GM21717 (cell line): ENCODE measurements around the gene IL32.
A peak's percentile ranks its signal among the peaks of the same experiment; 100 is the strongest.

ENCODE experiments used
- ATAC-seq: cut with Tn5 transposase; IDR thresholded peaks from one replicate; pipeline ENCODE4 v1.9.1; 2021; ENCODE audit warnings: mild to moderate bottlenecking, moderate library complexity; ENCODE audit not compliant: unreplicated experiment

Gene IL32, protein sequence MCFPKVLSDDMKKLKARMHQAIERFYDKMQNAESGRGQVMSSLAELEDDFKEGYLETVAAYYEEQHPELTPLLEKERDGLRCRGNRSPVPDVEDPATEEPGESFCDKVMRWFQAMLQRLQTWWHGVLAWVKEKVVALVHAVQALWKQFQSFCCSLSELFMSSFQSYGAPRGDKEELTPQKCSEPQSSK

DNA sequence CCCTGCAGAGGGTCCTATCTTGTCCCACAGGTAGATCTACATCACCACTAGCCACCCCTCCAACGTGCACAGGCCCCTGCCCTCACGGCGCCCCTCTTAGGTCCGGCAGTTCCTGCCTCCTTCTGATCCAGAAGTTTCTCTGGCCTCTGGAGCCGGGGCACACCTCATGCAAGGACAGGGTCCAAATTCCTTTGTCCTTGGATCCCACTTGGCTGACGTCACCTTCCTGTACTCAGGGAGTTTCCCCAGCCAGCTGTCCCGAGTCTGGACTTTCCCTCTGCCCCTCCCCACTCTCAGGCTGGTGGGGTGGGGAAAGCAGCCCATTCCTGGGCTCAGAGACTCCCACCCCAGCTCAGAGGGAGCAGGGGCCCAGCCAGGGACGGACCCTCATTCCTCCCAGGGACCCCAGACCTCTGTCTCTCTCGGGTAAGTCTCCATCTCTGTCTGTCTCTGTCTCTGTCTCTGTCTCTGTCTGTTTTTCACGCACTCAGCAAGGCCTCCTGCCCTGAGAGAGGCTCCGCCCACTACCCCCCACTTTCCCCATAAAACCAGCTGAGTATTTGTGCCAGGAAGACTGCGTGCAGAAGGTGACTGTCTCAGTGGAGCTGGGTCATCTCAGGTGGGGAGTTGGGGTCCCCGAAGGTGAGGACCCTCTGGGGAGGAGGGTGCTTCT lies at the start of gene IL32:
TSS of gene IL32 (plus strand) at position 572 of the 673 bp plus-strand sequence. CDS start 172 bp downstream, outside the sequence.
- ATAC-seq: no peak

- ATAC-seq: no peak
Observed at GRCh38 chr16:3015865-3016521, 49.4 kb upstream of the IL32 start.

DNA sequence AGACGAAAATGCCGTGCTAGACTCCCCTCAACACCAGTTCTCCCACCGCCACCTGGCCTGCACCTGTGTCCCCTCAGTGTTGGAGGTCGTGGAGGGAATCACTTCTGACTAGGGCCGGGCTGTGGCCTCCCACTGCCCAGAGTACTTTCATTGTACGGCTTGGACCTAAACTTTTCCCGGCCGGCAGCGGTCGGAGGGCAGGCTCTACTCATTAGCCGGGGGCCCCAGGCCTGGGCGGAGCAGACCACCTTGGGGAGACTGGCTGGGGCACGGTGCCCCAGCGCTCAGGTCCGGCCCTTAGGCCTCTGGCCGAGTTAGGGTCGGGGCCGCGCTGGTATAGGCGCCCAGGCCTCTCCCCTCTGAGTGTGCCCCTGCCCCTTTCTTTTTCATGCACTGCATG lies 48.1 kb upstream of the IL32 start:
- ATAC-seq: no peak

DNA sequence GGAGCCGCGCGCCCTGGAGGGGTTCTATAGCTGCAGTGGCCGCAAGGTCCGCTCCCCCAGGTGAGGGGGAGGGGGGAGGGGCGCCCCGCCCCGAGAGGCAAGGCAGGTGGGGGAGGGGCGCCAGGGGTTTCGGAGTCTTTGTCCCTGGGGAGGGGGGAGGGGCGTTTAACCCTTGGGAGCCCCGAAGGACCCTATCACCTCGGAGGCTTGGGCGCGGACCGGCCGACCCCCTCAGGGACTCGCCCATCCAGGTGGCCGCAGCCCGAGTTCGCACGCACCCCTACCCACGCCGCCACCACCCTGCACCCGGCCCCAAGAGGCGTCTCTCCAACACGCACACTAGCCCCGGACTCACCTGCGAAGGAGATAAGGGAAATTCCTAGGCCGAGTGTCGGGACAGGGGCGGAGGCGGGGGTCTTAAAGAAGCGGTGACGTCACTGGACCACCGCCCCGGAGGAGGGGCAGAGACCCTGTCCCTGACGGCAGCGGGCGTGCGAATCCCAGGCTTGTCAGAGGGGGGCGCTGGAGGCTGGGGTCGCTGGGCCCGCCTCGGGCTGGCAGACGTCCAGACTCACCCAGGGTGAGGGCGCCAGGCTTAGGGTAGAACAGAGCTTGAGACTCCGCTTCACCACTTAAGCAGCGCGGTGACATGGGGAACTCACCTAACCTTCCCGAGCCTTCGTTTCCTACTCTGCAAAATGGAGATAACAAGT lies 47.5 kb upstream of the IL32 start, which contains the start of gene CLDN6:
TSS of gene CLDN6 (minus strand) at position 390 of the 713 bp plus-strand sequence. CDS start 2,162 bp downstream, outside the sequence.
- ATAC-seq: no peak

GRCh38 chr16:3019594-3020246 lies 45.7 kb upstream of the IL32 start:
- ATAC-seq: no peak

GRCh38 chr16:3020247-3020603 lies 45.2 kb upstream of the IL32 start, which contains the start of gene TNFRSF12A:
Gene TNFRSF12A, plus strand, starts transcription at chr16:3020368. Its CDS starts 30 bp downstream, at chr16:3020398.
- no peak for ATAC-seq

DNA sequence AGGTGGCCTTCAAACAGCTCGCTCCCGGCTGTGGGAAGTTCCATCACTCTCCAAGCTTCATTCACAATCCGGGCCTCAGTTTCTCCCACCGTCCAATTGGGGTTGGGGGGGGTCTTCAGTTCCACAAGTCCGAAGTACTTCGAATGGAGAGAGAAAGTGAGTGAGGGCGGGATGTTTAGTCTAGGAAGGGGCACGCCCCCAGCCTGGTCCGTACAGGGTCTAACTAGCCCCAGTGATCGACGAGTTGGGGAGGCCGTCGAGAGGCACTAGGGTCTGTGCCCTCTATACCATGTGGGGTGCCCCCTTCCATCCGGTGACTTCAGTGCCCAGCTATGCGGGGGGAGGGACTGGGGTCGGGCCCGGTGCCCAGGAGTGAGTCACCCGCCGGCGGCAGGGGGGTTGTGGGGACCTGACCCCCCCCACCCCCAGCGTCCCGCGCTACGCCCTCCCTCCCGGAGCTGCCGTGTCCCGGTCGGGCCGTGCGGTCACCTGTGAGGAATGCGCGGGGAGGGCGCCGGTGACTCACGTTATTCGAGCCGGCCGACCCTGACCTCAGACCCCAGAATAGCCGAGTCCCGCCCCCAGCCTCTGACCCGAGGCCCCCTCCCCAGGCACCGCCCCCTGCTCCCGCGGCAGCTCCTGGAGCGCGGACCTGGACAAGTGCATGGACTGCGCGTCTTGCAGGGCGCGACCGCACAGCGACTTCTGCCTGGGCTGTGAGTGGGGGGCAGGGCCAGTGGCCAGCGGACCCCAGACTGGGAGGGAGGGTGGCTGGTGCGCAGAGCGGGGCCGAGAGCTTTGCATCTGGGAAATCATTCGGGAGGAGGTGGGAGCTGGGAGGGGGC lies 44.6 kb upstream of the IL32 start:
- ATAC-seq: no peak

GRCh38 chr16:3021449-3022207 lies 43.8 kb upstream of the IL32 start:
- no peak for ATAC-seq

GRCh38 chr16:3022208-3022683 lies 43.2 kb upstream of the IL32 start:
- ATAC-seq: no peak

DNA sequence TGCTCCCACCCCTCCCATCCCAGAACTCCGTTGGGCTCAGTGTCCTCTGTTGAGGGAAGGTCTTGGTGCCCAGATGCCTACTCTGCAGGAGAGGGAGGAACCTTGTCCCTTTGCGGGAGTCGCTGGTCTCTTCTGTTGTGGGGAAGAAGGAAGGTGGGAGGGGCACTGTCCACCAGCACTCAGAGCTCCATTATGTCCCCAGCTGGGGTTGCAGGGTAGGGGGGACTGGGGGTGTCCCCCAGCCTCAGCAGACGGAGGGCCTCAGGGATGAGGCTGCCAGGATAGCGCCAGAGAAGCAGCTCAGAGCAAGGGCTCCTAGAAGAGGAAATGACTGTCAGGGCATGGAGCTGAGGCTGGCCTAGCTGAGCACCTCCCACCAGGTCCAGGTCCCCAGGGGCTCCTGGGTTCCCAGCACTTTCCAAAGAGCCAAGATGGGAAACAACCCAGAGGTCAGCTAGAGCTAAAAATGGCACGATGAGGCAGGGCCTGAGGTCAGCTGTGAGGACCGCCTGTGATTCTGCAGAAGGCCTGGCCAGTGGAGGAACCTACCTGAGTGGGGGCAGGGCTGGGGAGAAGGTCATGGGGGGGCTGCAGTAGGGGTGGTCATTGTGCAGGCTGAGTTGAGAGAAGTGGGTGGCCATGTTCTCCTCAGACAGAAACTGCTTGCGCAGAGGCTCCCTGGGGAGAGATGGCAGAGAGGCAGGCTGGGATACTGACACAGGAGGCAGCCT lies 42.6 kb upstream of the IL32 start:
- no peak for ATAC-seq

DNA sequence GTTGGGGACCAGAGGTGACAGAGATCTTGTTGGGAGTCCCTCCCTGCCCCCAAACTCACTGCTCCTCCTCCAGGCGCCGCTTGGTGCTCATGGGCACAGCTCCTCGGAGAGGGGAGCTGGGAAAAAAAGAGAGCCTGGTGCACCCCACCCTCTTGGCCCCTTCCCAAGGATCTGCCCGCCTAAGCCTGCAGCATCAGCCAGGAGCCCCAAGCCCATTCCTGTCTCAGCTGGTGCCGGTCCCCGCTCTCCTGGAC lies 42.1 kb upstream of the IL32 start:
- ATAC-seq: peak; percentile 3

DNA sequence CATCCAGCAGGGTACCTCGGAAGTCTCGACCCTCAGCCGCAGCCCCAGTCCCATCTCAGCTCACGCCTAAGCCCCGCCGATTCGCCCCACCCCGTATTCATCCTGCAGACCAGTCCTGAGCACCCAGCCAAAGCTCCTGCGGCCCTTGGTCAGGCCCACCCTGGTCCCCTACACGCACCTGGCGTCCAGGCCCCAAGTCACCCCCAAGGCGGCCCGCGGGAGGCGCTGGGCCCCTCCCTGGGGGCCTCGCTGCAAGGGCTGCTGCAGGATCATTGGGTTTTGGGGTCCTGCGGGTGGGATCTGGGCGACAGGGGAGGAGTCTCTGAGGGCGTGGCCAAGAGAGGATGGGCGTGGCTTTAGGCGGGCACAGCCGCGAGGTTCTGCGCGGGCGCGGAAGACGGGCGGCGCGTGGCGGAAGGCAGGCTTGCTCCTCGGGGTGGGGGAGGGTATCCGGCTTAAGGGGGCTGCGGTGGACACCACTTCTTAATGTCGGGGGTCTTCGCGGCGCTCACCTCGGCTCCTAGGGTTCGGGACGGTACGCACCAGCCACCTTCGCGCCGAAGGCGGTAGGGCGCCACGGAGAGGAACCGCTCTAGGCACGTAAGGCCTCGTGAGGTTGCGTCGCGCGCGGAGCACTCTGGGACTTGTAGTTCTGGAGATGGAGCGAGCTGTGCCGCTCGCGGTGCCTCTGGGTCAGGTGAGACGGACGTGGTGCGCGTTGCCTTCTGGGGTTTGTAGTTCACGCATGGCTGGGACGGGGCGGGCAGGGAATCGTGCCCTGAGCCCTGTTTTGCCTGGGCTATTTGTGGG lies 41.6 kb upstream of the IL32 start, which contains the start of the genes HCFC1R1 and THOC6:
TSS of gene HCFC1R1 (minus strand) at position 274 of the 810 bp plus-strand sequence. CDS start at position 273, 1 bp downstream.
TSS of gene THOC6 (plus strand) at position 367 of the 810 bp plus-strand sequence. CDS start at position 659, 292 bp downstream.
- peak; percentile 70 for ATAC-seq

DNA sequence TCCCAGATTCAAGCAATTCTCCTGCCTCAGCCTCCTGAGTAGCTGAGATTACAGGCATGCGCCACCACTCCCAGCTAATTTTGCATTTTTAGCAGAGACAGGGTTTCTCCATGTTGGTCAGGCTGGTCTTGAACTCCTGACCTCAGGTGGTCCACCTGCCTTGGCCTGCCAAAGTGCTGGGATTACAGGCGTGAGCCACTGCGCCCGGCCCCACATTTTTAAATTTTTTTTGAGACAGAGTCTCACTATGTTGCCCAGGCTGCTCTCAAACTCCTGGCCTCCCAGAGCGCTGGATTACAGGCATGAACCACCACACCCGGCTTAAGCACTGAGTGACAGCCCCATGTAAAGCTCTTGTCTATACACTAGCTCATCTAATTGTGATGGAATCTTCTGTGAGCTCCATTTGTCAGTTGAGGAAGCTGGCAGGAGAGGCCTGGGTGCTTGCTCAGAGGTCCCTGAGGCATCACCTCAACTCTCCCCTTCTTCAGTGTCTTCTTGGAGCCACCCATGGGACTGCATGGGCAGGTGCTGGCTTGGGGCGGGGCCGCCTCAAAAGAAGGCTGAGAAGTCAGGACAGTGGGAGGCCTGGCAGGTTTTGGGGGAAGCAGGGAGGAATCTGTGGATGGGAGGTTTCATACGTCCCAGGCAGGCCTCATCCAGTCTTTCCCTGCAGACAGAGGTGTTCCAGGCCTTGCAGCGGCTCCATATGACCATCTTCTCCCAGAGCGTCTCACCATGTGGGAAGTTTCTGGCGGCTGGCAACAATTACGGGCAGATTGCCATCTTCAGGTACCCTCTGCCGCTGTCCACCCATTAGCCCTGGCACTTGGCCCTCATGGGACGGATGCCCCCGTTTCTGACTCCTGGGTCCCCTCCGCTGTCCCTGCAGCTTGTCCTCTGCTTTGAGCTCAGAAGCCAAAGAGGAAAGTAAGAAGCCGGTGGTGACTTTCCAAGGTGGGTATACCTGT lies 40.1 kb upstream of the IL32 start:
- no peak for ATAC-seq

DNA sequence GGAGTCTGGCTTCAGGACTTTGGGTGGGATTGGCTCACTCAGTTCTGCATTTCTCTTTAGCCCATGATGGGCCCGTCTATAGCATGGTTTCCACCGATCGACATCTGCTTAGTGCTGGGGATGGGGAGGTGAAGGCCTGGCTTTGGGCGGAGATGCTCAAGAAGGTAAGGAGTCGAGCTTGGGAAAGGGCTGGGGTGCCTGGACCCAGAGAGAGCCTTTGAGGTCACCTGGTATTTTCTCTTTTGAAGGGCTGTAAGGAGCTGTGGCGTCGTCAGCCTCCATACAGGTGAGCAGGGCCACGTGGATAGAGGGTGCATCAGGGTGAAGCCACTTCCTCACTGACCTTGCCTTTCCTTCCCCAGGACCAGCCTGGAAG lies 39.4 kb upstream of the IL32 start:
- no peak for ATAC-seq

- ATAC-seq: no peak
Observed at GRCh38 chr16:3026609-3027488, 38.6 kb upstream of the IL32 start.

DNA sequence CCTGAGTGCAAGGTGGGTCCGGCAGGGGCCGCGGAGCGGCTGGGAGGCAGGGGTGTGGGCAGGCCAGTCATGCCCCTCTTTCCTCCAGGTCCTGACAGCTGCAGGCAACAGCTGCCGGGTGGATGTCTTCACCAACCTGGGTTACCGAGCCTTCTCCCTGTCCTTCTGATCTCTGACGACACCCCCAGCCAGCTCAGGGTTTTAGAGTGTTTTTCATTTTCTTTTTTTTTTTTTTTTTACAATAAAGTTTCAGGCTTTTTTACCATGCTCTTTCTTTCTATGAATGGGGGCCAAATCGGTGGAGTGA lies 38.0 kb upstream of the IL32 start:
- no peak for ATAC-seq
